HCT116 (cell line): Measurements from ENCODE around the gene NNAT.

ENCODE experiments used
- ELF1 ChIP-seq: IDR thresholded peaks from 2 replicates; pipeline ENCODE4 v1.6.1; 2012; ENCODE audit warnings: low read depth, borderline replicate concordance
- EZH2 ChIP-seq: fragments of 200-600 bp; sonication (generic); IDR thresholded peaks from 2 replicates; pipeline ENCODE4 v1.6.1; 2017; ENCODE audit warnings: antibody characterized with exemption, mixed run types
- POLR2A ChIP-seq: IDR thresholded peaks from 2 replicates; pipeline ENCODE4 v1.7.0; 2011; ENCODE audit warnings: borderline replicate concordance; ENCODE audit not compliant: insufficient read depth, insufficient read length; ENCODE audit errors: extremely low read depth
- POLR2AphosphoS5 ChIP-seq: IDR thresholded peaks from 2 replicates; pipeline ENCODE4 v1.6.1; 2011; ENCODE audit warnings: mild to moderate bottlenecking, low read depth, low read length, moderate library complexity
- RAD21 ChIP-seq: IDR thresholded peaks from 2 replicates; pipeline ENCODE4 v1.6.1; 2012; ENCODE audit warnings: low read depth, mild to moderate bottlenecking
- SP1 ChIP-seq: IDR thresholded peaks from 2 replicates; pipeline ENCODE4 v1.6.1; 2012; ENCODE audit warnings: low read depth
- TCF7L2 ChIP-seq: IDR thresholded peaks from 2 replicates; pipeline ENCODE4 v1.7.0; 2011; ENCODE audit warnings: borderline replicate concordance, inconsistent platforms; ENCODE audit not compliant: insufficient read depth, insufficient read length; ENCODE audit errors: extremely low read depth
- ZFX ChIP-seq: fragments of 450-650 bp; IDR thresholded peaks from 2 replicates; pipeline ENCODE4 v1.6.1; 2017
- ZNF274 ChIP-seq: fragments of 200-500 bp; sonication (Bioruptor generic); IDR thresholded peaks from 2 replicates; pipeline ENCODE4 v1.6.1; 2014; ENCODE audit warnings: mild to moderate bottlenecking, low read depth, low read length, inconsistent platforms
- TF ChIP-seq, protein P1 (sequence below), 3 experiments: fragments of 200-600 bp in 1 of 3; sonication (generic) in 1 of 3; IDR thresholded peaks in 2 of 3; conservative IDR thresholded peaks in 1 of 3; 2 replicates each; pipeline ENCODE4 v1.5.1; 2012 to 2017; ENCODE audit warnings: low read depth in 2 of 3, low read length in 2 of 3, antibody characterized with exemption in 1 of 3, borderline replicate concordance in 1 of 3, control low read depth in 1 of 3, mild to moderate bottlenecking in 1 of 3, mixed read lengths in 1 of 3, mixed run types in 1 of 3, moderate library complexity in 1 of 3; ENCODE audit not compliant: insufficient read depth in 1 of 3
- TF ChIP-seq, protein P2 (sequence below): IDR thresholded peaks from 2 replicates; pipeline ENCODE4 v1.6.1; 2012
- TF ChIP-seq, protein P3 (sequence below): IDR thresholded peaks from 2 replicates; pipeline ENCODE4 v1.6.1; 2011; ENCODE audit warnings: mild to moderate bottlenecking, low read length, moderate library complexity; ENCODE audit not compliant: insufficient replicate concordance; ENCODE audit errors: extremely low read depth
- TF ChIP-seq, protein P4 (sequence below): IDR thresholded peaks from 2 replicates; pipeline ENCODE4 v1.6.1; 2012; ENCODE audit warnings: low read depth

DNA sequence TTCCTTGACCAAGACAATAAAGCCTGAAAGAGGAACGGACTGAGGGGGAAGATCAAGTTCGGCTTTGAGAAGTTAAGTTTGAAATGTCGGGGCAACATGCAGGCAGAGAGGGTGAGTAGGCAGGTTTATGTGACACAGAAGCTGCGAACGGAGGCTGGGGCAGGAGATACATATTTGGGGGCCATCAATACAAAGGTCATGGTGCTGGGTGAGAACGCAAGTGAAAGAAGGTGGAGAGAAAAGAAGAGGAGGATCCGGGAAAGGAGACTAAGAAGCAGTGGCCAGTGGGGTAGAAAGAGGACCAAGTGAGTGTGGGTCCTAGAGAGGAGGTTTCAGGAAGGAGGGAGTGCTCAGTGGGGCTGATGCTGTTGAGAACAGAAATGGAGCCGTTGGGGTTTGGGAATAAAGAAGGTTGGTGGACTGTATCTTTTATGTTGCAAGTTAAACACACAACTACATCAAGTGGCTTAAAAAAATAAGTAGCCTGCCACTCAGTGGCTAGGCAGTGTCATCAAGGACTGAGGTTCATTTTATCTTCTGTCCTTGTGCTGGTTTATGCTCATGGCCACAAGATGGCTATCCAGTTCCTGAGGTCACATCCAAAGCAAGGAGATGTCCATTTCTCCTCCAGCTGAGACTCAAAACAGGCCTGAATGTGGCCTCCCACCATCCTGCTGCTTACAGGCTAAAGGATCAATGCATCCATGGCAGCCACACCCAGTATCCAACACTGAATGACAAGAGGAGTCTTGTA, 8.3 kb downstream of the NNAT start:
- TF ChIP-seq POLR2A, result no peak
- no peak for TF ChIP-seq EZH2
- TF ChIP-seq RAD21, result peak; percentile 31; the same call in 1 of the 2 replicates
- no peak for TF ChIP-seq ZFX
- TF ChIP-seq, protein P1, sequence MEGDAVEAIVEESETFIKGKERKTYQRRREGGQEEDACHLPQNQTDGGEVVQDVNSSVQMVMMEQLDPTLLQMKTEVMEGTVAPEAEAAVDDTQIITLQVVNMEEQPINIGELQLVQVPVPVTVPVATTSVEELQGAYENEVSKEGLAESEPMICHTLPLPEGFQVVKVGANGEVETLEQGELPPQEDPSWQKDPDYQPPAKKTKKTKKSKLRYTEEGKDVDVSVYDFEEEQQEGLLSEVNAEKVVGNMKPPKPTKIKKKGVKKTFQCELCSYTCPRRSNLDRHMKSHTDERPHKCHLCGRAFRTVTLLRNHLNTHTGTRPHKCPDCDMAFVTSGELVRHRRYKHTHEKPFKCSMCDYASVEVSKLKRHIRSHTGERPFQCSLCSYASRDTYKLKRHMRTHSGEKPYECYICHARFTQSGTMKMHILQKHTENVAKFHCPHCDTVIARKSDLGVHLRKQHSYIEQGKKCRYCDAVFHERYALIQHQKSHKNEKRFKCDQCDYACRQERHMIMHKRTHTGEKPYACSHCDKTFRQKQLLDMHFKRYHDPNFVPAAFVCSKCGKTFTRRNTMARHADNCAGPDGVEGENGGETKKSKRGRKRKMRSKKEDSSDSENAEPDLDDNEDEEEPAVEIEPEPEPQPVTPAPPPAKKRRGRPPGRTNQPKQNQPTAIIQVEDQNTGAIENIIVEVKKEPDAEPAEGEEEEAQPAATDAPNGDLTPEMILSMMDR (IDR thresholded peaks at IDR 0.05 in 2 of 3, conservative IDR thresholded peaks at IDR 0.05 in 1 of 3; ENCODE audit: borderline replicate concordance in 1 of 3, insufficient read depth in 1 of 3, low read depth in 2 of 3, low read length in 2 of 3), result peak in 1 of 3 experiments; percentile 44; a peak in 1 of 6 replicates
- TF ChIP-seq POLR2AphosphoS5, result no peak
- TF ChIP-seq, protein P2, sequence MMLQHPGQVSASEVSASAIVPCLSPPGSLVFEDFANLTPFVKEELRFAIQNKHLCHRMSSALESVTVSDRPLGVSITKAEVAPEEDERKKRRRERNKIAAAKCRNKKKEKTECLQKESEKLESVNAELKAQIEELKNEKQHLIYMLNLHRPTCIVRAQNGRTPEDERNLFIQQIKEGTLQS, result no peak
- no peak for TF ChIP-seq ELF1
- TF ChIP-seq TCF7L2, result no peak
- TF ChIP-seq, protein P3, sequence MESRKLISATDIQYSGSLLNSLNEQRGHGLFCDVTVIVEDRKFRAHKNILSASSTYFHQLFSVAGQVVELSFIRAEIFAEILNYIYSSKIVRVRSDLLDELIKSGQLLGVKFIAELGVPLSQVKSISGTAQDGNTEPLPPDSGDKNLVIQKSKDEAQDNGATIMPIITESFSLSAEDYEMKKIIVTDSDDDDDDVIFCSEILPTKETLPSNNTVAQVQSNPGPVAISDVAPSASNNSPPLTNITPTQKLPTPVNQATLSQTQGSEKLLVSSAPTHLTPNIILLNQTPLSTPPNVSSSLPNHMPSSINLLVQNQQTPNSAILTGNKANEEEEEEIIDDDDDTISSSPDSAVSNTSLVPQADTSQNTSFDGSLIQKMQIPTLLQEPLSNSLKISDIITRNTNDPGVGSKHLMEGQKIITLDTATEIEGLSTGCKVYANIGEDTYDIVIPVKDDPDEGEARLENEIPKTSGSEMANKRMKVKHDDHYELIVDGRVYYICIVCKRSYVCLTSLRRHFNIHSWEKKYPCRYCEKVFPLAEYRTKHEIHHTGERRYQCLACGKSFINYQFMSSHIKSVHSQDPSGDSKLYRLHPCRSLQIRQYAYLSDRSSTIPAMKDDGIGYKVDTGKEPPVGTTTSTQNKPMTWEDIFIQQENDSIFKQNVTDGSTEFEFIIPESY, result no peak
- TF ChIP-seq, protein P4, sequence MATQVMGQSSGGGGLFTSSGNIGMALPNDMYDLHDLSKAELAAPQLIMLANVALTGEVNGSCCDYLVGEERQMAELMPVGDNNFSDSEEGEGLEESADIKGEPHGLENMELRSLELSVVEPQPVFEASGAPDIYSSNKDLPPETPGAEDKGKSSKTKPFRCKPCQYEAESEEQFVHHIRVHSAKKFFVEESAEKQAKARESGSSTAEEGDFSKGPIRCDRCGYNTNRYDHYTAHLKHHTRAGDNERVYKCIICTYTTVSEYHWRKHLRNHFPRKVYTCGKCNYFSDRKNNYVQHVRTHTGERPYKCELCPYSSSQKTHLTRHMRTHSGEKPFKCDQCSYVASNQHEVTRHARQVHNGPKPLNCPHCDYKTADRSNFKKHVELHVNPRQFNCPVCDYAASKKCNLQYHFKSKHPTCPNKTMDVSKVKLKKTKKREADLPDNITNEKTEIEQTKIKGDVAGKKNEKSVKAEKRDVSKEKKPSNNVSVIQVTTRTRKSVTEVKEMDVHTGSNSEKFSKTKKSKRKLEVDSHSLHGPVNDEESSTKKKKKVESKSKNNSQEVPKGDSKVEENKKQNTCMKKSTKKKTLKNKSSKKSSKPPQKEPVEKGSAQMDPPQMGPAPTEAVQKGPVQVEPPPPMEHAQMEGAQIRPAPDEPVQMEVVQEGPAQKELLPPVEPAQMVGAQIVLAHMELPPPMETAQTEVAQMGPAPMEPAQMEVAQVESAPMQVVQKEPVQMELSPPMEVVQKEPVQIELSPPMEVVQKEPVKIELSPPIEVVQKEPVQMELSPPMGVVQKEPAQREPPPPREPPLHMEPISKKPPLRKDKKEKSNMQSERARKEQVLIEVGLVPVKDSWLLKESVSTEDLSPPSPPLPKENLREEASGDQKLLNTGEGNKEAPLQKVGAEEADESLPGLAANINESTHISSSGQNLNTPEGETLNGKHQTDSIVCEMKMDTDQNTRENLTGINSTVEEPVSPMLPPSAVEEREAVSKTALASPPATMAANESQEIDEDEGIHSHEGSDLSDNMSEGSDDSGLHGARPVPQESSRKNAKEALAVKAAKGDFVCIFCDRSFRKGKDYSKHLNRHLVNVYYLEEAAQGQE, result no peak
- no peak for TF ChIP-seq ZNF274
- TF ChIP-seq SP1, result no peak
